ENCODE measurements around the gene TXNL1. TPM values are rescaled to one million over a fixed set of nuclear protein-coding genes. Genes with fewer than 3 reads are reported as not detected.
"Not testable (repeated sequence)": the region's sequence is repeated elsewhere in the genome, so short reads cannot be mapped to it uniquely, and the experiment has no call there.

The TXNL1 gene
- polyA plus RNA-seq, 1 experiment: 38.7 TPM

DNA sequence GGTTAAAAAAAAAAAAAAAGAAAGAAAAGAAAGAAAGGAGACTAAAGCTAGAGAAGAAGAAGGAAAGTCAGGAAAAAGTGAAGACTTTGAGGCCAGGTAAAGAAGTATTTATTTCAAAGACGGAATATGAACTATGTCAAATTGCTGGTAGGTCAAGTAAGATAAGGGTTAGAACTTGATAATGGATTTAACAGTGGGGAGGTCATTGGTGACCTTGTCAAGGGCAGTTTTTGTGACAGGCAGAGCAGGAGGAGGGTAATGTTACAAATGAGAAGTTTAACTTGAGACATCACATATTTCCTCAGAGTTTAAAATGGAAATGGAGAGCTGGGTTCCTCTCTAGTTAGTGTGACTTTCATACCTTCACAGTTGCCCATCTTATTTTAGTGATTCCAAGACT, 22.3 kb upstream of the TXNL1 start:
- no peak for DNase-seq (ENCODE audit: low read depth)
- Histone ChIP-seq H3K27me3 (ENCODE audit: control insufficient read depth, insufficient read depth, low read length) (no peaks in the 10 kb centered on the region), H3K36me3 (ENCODE audit: control insufficient read depth, insufficient read depth, low read length) (0 out of 2 replicates have a peak, but pooled peaks cover 1% of the 10 kb centered on the region), H3K4me3 (ENCODE audit: low read depth, low read length) (no peak overlapping the region)
- ChIA-PET CTCF (interaction anchor here (1.7 kb wide), 1 partner anchor 9 kb away, joined by 5 read pairs; the partner anchor contains the start of gene WDR7), POLR2A (no interaction called here)
- TF ChIP-seq, protein P1, sequence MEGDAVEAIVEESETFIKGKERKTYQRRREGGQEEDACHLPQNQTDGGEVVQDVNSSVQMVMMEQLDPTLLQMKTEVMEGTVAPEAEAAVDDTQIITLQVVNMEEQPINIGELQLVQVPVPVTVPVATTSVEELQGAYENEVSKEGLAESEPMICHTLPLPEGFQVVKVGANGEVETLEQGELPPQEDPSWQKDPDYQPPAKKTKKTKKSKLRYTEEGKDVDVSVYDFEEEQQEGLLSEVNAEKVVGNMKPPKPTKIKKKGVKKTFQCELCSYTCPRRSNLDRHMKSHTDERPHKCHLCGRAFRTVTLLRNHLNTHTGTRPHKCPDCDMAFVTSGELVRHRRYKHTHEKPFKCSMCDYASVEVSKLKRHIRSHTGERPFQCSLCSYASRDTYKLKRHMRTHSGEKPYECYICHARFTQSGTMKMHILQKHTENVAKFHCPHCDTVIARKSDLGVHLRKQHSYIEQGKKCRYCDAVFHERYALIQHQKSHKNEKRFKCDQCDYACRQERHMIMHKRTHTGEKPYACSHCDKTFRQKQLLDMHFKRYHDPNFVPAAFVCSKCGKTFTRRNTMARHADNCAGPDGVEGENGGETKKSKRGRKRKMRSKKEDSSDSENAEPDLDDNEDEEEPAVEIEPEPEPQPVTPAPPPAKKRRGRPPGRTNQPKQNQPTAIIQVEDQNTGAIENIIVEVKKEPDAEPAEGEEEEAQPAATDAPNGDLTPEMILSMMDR (IDR thresholded peaks at IDR 0.05; ENCODE audit: insufficient read depth, low read depth, low read length): no peak

DNA sequence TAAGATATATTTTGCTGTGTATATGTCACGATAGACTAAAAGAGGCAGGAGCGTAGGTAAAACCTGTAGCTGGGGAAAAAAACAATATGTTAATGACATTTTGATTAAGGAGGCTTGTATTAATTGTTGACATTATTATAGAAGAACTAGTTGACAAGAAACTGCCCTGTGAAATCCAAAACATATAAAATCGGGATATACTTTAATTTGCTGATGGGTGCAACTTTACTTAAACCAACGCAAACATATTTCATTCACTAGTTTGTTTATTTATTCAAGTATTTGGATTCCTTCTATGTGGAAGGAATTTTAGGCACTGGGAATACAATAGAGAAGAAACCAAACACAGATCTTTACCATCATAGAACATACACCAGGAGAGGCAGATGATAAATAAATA, 20.7 kb upstream of the TXNL1 start:
- POLR2A ChIA-PET: no interaction called here
- Histone ChIP-seq H3K36me3 (ENCODE audit: control insufficient read depth, insufficient read depth, low read length) (0 out of 2 replicates have a peak, but pooled peaks cover 1% of the 10 kb centered on the region), H3K27me3 (ENCODE audit: control insufficient read depth, insufficient read depth, low read length) (no peaks in the 10 kb centered on the region), H3K4me3 (ENCODE audit: low read depth, low read length) (no peak overlapping the region)
- TF ChIP-seq, protein P1 (IDR thresholded peaks at IDR 0.05; ENCODE audit: insufficient read depth, low read depth, low read length): no peak
- CTCF ChIA-PET: no interaction called here
- no peak for DNase-seq (ENCODE audit: low read depth)

DNA sequence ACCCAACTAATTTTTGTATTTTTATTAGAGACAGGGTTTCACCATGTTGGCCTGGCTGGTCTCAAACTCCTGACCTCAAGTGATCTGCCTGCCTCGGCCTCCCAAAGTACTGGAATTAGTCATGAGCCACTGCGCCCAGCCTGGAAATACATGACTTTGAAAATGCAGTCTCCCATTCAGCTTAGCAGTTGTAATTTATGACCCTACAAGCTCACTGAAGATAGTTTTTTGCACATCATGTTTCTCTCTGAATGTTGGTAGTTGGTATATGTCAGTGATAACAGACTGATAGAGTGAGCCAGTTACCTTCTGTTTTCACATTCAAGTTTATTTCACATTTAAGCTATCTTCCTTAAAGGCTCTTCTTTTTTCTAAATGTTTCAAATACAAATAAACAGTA, 19.9 kb upstream of the TXNL1 start:
- ChIA-PET POLR2A (no interaction called here), CTCF (interaction anchor here (0.6 kb wide), 1 partner anchor 45 kb away, joined by 3 read pairs; no protein-coding TSS in a partner anchor)
- Histone ChIP-seq H3K4me3 (ENCODE audit: low read depth, low read length) (no peak overlapping the region), H3K36me3 (ENCODE audit: control insufficient read depth, insufficient read depth, low read length) (0 out of 2 replicates have a peak, but pooled peaks cover 1% of the 10 kb centered on the region), H3K27me3 (ENCODE audit: control insufficient read depth, insufficient read depth, low read length) (no peaks in the 10 kb centered on the region)
- TF ChIP-seq, protein P1 (IDR thresholded peaks at IDR 0.05; ENCODE audit: insufficient read depth, low read depth, low read length): no peak
- no peak for DNase-seq (ENCODE audit: low read depth)

DNA sequence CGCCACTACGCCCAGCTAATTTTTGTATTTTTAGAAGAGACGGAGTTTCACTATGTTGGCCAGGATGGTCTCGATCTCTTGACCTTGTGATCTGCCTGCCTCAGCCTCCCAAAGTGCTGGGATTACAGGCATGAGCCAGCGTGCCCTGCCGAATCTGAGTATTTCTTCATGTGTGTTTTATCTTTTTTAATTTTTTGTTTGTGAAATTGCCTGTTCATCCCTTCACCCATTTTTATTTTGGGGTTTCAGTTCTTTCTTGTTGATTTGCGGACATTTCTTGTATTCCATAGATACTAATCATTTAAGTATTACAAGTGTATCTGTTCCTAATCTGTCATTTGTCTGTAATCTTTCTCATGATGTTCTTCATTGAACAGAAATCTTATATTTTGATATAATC, 15.9 kb upstream of the TXNL1 start:
- CTCF ChIA-PET, POLR2A ChIA-PET: not testable (repeated sequence)

DNA sequence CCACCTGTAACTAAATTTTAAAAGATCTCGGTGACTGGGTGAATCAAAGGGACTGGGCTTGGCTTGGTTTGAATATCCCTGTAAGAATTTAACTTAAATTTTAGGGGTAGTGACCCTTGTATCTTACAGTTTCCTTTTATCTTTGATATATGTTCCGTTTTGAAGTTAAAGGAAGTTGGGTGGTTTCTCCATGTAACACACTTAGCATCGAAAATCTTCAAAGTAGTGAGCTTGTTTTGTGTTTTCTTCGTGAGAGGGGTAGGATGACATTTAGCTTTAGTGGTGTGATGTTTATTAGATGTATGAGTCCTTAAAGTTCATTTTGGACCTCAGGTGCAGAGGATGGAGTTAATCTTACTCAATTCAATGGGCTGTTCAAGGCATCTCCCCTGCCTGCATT, 14.4 kb upstream of the TXNL1 start:
- CTCF ChIA-PET: no interaction called here
- no peak for DNase-seq (ENCODE audit: low read depth)
- H3K27me3 ChIP-seq (ENCODE audit: control insufficient read depth, insufficient read depth, low read length): no peaks in the 10 kb centered on the region
- POLR2A ChIA-PET: no interaction called here
- TF ChIP-seq, protein P1 (IDR thresholded peaks at IDR 0.05; ENCODE audit: insufficient read depth, low read depth, low read length): no peak
- no peaks in the 10 kb centered on the region for H3K36me3 ChIP-seq (ENCODE audit: control insufficient read depth, insufficient read depth, low read length)
- H3K4me3 ChIP-seq (ENCODE audit: low read depth, low read length): no peak overlapping the region

More for the DNA sequence above, 15.9 kb upstream of the TXNL1 start:
- not testable (repeated sequence) for H3K4me3 ChIP-seq (ENCODE audit: low read depth, low read length); DNase-seq (ENCODE audit: low read depth); H3K36me3 ChIP-seq (ENCODE audit: control insufficient read depth, insufficient read depth, low read length); H3K27me3 ChIP-seq (ENCODE audit: control insufficient read depth, insufficient read depth, low read length)

DNA sequence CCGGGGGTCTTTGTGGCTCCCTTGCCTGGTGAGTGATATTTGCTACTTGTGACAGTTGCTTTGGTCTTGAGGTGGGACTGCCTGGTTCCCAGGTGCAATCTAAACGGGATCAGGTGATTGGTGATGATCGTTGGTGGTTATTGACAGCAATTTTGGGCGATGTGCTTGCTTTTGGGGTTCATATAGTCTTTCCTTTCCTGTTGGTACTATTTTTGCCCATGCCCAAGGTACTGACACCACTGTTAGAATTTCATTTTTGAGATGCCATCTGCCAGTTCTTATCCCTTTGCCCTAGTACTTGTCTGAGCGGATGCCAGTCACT, 13.3 kb upstream of the TXNL1 start:
- POLR2A ChIA-PET: no interaction called here
- TF ChIP-seq, protein P1 (IDR thresholded peaks at IDR 0.05; ENCODE audit: insufficient read depth, low read depth, low read length): no peak
- Histone ChIP-seq H3K36me3 (ENCODE audit: control insufficient read depth, insufficient read depth, low read length) (no peaks in the 10 kb centered on the region), H3K27me3 (ENCODE audit: control insufficient read depth, insufficient read depth, low read length) (no peaks in the 10 kb centered on the region), H3K4me3 (ENCODE audit: low read depth, low read length) (peak overlapping the region; percentile 86)
- CTCF ChIA-PET: interaction anchor here (1.0 to 1.7 kb wide), 3 partner anchors 9 to 15 kb away, joined by 3 to 5 read pairs (median 3); no protein-coding TSS in a partner anchor
- DNase-seq (ENCODE audit: low read depth): no peak
